HG03066 (cell line): ENCODE data around the gene NCKAP5.
A peak's percentile ranks its signal among the peaks of the same experiment; 100 is the strongest.

Experiments used
- ATAC-seq: cut with Tn5 transposase; IDR thresholded peaks from one replicate; pipeline ENCODE4 v1.9.1; 2021; ENCODE audit warnings: low read depth; ENCODE audit not compliant: unreplicated experiment

Gene NCKAP5

DNA sequence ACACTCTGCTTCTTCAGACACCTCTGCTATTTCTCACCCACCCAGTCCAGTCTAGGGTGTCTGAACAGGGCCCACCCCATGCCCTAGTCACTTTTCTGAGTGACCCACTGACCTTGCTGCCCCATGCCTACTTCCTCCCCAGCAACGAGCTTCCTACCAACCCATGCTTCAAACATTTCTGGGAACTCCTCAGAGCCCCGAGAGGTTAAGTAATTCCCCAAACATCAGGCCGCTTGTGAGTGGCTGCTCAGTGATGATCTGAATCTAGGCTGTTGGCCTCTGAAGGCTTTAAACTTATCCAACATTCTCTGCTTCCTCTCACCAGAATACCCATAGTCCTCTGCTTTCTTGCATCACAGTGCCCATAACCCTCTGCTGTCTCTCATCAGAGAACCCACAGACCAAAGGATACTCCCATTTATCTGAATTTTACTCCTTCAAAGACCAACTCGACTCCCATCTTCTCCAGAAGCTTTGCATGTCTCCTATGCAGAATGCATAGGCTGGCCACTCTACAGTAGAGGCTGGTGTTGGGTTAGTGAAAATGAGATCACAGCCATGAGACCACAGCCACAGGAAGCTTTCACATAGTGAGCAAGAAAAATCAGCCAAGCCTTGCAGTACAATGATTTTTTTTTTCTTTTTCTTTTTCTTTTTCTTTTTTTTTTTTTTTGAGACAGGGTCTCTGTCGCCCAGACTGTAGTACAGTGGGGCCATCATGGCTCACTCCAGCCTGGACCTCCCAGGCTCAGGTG lies 588.7 kb downstream of the NCKAP5 start:
- ATAC-seq: peak; percentile 74

GRCh38 chr2:132978840-132979239 lies 589.4 kb downstream of the NCKAP5 start:
- no peak for ATAC-seq

- no peak for ATAC-seq
Observed at GRCh38 chr2:132977812-132978529, 590.3 kb downstream of the NCKAP5 start.

DNA sequence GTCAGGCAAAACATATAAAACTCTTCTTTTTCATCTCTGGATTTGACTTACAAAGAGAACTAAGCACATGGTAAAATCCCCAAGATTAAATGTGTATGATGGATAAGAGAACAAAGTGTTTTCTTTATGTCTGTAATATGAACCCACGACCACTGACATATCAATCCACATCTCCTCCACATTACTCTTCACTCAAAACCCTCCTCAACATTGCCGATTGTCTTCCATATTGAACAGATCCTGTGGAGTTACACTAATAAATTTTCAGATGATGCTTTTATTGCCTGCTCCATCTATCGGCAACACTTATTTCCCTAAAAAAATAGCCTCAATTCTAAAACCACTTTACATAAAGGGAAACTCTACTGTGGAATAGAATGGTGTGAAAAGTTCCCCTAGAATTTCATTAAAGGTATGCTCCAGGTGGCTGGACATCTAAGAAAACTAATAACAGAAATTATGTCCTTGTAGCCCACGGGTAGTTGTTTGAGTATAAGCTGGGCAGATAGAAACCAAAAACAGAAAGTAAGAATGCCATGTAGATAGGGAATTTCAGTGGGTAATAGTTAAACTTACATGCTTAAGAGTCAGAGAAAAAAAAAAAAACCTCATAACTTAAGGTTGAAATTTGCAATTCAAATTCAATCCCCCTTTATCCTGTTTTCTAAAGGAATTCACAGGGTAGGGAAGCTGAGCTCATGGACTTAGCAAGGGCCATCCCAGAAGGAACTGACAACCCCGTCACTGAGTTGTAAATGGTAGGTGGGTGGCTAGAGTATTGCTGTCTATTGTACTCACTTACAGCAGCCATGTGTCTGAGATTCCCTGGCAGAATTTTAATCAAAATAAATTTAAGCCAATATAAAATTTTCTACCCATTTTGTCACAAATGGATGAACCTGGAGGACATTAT lies 592.8 kb downstream of the NCKAP5 start:
- no peak for ATAC-seq

DNA sequence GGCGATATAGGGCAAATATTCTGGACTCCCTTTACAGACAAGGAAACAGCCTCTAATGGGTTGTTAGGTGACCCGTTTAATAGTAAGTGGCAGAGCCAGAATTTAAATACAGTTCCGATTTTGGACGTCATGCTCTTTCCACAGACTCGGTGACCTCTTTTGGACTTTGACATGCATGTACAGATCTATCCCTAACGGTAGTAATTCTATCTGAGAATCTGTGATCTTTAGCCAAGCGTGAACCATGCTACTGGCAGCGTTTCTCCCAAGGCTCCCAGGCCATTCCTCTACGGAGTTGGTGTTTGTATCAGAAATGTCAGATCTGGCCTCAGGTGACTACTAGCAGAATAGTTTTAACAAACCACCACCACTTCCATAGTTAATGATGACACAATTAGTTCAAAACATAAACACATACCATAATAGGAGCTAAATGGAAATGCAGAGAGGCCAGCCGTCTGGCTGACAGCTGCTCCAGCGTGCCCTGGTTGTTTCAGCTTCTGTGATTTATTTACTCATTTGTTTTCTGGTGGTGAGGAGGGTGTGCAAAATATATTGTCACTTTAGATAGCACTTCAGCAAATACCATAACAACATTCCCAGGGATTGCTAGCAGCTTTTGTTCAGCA lies 593.7 kb downstream of the NCKAP5 start:
- ATAC-seq: no peak

DNA sequence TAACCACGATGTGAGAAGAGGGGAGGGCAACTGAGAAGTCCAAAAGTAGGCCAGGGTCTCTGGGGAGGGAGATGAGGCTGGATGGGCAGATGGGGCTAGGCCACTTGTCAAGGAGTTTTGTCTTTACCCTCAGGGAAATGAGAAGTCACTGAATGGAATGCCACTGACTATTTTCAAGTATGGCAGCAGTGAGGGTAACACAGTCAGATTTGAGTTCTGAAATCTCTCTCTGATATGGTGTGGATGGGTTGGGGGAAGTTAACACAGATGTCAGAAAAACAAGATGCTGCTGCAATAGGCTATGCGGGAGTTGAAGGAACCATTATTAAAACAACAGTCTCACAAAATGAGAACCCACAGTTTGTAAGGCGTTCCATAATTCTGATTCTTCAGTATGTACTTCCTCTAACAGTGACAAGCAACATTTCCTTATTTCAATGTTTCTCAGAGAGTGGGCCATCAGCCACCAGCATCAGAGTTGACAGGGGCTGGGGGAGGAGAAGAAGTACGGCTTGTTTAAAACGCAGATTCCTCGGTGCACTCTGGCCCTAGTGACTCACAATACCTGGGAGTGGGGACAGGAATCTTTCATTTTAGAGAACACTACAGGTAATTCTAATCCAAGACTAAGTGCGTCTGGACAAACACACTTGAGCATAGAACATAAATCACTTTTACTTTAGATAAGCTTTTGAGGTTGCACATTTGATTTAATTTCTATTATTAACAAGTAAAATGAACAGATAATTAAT lies 596.8 kb downstream of the NCKAP5 start:
- no peak for ATAC-seq

GRCh38 chr2:132969371-132969985 lies 598.8 kb downstream of the NCKAP5 start:
- ATAC-seq: no peak

DNA sequence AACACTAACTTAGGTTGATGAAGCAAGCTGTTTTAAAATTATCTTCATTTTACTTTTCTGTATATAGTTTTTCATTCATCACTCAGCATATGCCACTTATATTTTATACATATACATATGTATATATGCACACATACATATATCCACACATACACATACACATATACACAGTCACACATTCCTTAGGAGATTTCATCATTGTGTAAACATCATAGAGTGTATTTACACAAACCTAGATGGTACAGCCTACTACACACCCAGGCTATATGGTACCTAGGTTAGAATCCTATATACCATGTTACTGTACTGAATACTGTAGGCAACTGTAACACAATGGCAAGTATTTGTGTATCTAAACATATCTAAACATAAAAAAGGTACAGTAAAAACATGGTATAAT lies 602.8 kb downstream of the NCKAP5 start:
- ATAC-seq: no peak

DNA sequence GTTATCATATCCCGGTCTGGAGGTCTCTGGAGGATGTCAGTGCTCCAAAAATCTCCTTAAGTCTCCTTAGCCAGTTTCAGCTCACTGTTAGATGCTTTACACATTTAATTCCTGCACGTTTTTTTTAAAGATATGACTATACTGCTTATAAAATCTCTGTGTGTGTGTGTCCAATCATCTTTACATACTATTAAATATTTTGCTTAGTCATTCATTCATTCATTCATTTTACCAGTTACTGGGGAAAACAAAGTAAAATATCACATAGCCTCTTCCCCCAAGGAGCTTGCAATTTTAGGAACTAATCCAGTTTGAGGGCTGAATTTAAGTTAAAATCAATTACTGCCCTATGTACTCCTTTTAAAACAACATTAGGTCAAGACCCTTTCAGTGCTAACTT lies 605.1 kb downstream of the NCKAP5 start:
- ATAC-seq: no peak

GRCh38 chr2:132958887-132959286 lies 609.4 kb downstream of the NCKAP5 start:
- ATAC-seq: no peak

DNA sequence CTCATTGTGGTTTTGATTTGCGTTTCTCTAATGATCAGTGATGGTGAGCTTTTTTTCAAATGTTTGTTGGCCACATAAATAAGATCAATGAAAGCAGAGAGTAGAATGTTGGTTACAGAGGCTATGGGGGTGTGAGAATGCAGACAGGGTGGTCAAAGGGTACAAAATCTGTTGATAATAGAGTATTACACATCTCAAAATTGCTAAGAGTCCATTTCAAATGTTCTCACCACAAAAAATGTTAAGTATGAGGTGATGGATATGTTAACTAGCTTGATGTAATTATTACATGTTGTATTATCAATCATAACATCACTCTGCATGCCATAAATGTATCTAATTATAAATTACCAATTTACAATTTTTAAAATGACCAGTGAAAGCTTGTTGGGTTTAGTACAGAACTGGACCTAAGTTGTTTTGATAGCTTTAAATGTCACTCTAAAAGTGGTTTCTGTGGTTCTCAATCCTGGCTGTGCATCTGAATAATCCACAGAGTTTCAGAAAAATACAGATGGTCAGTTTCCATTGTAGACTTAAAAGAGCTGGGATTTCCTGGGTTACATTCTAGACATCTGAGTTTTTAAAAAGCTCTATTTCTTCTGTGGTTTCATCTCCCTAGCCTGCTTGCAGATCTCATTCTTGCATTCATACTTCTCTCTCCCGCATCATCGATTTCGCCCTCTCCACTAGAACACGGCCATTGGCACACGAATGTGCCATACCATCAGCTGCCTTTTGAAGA lies 612.2 kb downstream of the NCKAP5 start:
- ATAC-seq: no peak

GRCh38 chr2:132953771-132954170 lies 614.5 kb downstream of the NCKAP5 start:
- ATAC-seq: no peak

GRCh38 chr2:132951008-132951714 lies 617.1 kb downstream of the NCKAP5 start:
- ATAC-seq: no peak

GRCh38 chr2:132949108-132949507 lies 619.2 kb downstream of the NCKAP5 start:
- ATAC-seq: no peak

DNA sequence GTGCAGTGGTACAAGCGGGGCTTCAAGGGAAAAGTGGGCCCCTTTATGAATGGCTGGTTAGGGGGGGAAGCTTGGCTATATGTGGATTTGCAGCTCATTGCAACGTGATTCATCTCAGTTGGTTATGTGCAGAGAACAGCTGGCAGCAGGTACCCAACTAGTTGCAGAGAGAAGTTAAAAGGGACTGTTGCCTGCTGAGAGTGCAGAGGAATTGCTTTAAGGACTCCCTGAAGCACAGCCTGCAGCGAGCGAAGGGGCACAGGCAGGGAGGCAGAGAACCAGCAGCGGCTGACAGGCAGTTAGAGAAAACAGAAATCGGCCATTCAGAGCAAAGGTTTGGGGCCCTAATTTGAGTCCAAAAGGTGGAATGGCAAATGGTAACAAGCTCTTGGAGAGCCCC lies 620.1 kb downstream of the NCKAP5 start:
- ATAC-seq: no peak

DNA sequence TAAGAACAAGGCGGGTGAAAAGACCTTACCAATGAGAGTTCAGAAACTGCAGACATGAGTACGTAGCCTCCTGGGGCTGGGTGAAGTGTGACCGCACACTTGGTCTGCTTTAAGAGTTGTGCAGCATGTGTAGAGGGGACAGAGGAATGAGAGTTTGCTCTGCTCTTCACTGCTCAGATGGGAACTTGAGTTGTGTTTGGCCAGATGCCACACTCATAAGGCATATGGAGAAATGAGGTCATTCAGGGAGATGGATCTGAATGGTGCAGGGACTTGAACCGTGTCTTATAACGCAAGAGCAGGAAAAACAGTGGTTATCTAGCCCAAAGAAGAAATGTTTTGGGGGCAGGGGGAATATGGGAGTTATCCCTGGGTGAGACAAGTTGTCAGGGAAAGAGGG lies 624.4 kb downstream of the NCKAP5 start:
- ATAC-seq: no peak

GRCh38 chr2:132941296-132942020 lies 626.8 kb downstream of the NCKAP5 start:
- no peak for ATAC-seq

DNA sequence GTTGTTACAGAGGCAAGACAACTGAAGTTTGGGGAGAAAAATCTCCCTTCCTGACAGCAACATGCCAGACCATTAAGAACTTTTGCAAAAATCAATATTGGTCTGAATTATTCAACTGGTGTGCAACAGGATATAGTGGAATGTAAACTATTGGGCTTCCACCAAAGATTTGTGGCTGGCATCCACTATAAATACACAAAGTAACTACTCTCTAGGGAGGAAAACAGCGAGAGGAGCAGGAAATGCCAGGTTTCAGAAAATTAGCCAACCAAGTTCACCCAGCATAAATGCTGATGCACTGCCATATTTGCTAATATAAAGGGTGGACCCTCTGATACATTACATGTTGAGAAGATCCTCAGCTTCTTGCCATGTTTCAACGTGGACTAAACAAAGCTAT lies 630.6 kb downstream of the NCKAP5 start:
- ATAC-seq: no peak
